HG03064 (cell line): ENCODE results near the gene KRTAP6-1.

Experiments used
- ATAC-seq: cut with Tn5 transposase; IDR thresholded peaks from one replicate; pipeline ENCODE4 v1.9.1; 2021; ENCODE audit warnings: low read depth; ENCODE audit not compliant: unreplicated experiment

KRTAP6-1 gene

GRCh38 chr21:30613836-30614235 lies at the start of gene KRTAP6-1:
KRTAP6-1 (minus strand) TSS chr21:30613930; CDS start chr21:30613904, 26 bp downstream.
- ATAC-seq: no peak

DNA sequence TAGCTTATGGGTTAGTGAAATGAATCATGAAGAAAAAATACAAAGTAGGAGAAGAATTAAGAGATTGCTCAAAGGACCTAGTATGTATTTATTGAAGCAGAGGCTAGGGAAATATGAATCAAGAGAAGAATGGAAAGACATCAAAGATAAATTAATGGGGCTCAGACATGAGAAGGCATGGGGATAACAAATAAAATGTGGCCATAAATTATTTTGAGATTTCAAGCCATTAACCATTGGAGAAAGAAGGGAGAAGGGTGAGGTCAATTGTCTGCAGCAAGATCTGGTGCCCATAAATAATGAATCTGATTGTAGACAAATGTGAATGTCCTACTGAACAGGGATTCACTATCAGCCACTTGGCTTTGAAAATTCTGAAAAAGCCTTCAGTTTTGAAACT lies 39.2 kb upstream of the KRTAP6-1 start:
- ATAC-seq: no peak

- ATAC-seq: no peak
These were observed 33.2 kb upstream of the KRTAP6-1 start for GRCh38 chr21:30646904-30647414.

DNA sequence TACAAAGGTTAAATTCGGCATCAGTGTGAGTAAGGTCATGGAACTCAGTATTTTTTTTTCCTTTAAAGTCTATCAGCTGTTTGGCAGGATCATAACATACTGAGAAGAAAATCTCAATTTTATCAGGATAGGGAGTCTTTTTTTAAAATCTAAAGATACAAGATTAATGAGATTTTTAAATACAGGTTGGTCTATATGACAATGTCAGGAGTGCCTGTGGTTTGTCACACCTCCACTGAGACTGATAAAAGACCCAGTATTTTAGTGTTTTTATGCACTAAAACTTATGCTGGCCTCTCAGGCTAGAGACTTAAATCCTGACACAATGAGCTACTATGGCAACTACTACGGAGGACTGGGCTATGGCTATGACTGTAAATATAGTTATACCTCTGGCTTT lies 28.8 kb upstream of the KRTAP6-1 start, which contains the start of gene KRTAP20-3:
Gene KRTAP20-3 (plus strand): TSS at position 301 of the 400 bp plus-strand sequence.
- ATAC-seq: no peak

DNA sequence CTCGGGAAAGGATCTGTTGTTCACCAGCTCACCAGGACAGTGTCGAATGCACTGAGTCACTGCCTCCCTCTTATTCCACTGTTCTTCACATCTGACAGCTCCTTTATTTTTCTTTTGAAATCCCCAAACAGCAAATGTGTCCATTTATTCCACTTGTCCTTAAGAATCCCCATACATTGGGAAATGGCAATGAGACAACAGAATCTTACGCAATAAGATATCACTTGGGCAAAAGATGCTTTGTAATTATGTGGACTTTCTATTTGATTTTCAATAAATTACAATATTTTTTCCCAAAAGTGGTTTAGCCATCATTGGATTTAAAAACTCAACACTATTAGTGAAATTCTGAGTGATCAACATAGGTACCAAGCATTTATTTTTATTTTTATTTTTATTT lies 25.0 kb upstream of the KRTAP6-1 start:
- no peak for ATAC-seq

GRCh38 chr21:30634906-30635305 lies 21.2 kb upstream of the KRTAP6-1 start, which contains the start of gene KRTAP20-2:
KRTAP20-2 (plus strand) TSS chr21:30635206; CDS start chr21:30635264, 58 bp downstream.
- no peak for ATAC-seq

- ATAC-seq: no peak
These were observed 15.5 kb upstream of the KRTAP6-1 start for GRCh38 chr21:30629200-30629599.

- ATAC-seq: no peak
These were observed 14.4 kb upstream of the KRTAP6-1 start for GRCh38 chr21:30628109-30628508.

DNA sequence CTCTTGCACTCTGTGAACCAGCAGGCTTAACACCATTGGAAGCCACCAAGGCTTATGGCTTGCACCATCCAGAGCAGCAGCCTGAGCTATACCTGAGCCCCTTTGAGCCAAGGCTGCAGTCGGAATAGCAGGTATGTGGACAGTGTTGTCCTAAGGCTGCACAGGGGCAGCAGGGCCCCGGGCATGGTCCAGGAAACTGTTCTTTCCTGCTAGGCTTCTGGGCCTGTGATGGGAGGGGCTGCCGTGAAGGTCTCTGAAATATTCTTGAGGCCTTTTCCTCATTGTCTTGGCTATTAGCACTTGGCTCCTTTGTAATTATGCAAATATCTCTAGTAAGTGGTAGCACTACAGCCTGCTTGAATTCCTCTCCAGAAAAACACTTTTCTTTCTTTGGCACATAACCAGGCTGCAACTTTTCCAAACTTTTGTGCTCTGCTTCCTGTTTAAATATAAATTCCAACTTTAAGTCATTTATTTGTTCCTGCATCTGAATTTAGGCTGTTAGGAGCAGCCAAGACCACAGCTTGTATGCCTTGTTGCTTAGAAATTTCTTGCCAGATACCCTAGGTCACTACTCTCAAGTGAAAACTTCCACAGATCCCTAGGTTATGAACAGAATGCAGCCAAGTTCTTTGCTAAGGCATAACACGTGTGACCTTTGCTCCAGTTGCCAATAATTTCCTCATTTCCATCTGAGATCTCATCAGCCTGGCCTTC lies 11.9 kb upstream of the KRTAP6-1 start:
- ATAC-seq: no peak

DNA sequence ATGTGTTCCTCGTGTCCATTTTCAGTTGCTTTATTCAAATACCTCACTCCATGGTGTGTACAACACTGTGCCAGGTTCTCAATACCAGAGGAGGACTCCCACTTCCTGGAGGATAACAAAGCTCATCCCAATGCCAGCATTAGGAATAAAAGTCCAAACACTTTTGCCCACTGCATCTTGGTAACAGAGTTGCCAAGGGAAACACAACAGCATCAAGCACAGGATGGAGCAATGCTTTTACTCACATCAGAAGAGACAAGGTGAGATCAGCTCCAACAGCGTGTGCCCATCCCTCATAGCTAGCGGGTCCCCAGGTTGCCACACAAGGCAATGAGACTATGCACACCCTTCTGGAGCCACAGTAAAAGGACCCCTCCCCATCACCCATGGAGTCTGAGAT lies 9.6 kb upstream of the KRTAP6-1 start:
- ATAC-seq: no peak

GRCh38 chr21:30620522-30620921 lies 6.8 kb upstream of the KRTAP6-1 start, which contains the start of gene KRTAP20-4:
KRTAP20-4 (plus strand) TSS chr21:30620627.
- ATAC-seq: no peak

DNA sequence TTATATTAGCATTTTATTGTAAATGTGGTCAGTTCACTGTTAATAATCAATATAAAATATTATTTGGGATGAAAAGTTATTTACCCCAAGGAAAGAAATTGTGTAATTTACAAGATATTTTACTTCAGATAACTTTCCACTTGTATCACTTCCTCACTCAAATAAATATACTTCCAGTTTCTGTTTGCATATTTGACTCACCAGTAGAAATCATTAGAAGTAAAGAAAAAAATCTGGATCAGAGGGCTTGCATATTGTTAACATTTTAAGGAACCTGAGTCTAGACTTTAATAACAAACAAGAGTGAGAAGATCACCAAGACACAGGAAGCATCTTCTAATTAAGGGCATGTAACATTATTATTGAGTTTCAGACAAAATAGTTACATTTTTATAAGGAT lies 6.3 kb upstream of the KRTAP6-1 start:
- no peak for ATAC-seq

- no peak for ATAC-seq
These were observed 2.4 kb upstream of the KRTAP6-1 start, which contains the start of gene KRTAP20-1 for GRCh38 chr21:30616125-30616524. KRTAP20-1 (plus strand) TSS chr21:30616425; CDS start chr21:30616455, 30 bp downstream.

- no peak for ATAC-seq
These were observed 1.5 kb upstream of the KRTAP6-1 start for GRCh38 chr21:30615199-30615598.

DNA sequence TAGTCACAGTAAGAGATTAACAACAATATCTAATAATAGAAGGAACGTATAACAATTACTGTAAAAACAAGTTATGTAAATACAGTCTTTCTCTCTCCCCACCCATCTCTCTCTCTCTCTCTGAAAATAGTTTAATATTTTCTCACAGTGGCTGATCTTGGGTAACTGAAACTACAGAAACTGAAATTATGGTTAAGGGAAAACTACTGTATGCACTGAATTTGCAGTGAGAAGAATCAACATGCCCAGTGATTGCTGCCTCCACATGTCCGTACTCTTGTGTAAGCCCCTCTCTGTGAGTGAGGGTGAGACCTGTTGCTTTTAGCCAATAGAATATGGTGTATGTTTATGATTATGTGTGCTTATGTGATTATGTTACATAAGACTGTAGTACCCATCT lies 1.6 kb downstream of the KRTAP6-1 start:
- no peak for ATAC-seq

GRCh38 chr21:30605968-30606367 lies 7.8 kb downstream of the KRTAP6-1 start:
- no peak for ATAC-seq

DNA sequence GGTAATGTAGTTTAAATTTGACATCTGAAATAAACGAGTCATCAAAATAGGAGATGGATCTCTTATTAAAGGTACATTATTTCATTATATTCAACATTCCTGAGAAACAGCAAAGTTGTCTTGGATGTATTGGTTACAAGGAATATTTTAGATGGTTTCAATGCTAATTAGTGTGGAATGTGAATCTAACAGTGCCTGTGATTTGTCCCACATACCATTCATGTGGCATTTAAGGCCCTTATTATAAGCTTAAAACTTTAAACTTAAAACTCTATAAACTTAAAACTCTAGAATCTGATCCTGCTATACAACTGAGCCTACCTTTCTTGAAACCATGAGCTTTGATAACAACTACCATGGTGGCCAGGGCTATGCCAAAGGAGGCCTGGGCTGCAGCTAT lies 12.9 kb downstream of the KRTAP6-1 start, which contains the start of gene KRTAP22-1:
Gene KRTAP22-1 (plus strand): TSS at position 301 of the 400 bp plus-strand sequence.
- ATAC-seq: no peak

DNA sequence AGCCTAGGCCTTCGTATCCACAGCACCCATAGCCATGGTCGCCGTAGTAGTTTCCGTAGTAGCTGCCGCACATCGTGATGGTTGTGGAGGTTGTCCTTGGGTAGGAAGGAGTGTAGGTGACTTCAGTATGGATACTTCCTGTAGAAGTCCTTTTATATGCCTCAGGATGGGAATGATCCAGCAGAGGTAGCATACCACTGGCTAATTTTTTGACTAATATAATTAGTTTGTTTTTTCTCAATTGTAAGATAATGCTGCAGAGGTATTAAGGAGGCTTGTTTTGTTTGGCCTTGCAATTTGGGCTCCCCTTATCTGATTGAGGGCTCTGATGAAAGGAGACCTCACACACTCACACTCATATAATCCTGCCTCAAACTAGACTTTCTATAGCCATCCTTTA lies 14.9 kb downstream of the KRTAP6-1 start, which contains the start of gene KRTAP6-2:
Gene KRTAP6-2 (minus strand): TSS at position 101 of the 400 bp plus-strand sequence. CDS start 28 bp downstream, at position 73.
- no peak for ATAC-seq

GRCh38 chr21:30592140-30592539 lies 21.6 kb downstream of the KRTAP6-1 start, which contains the start of gene KRTAP6-3:
KRTAP6-3 (plus strand) TSS chr21:30592440; CDS start chr21:30592446, 6 bp downstream.
- no peak for ATAC-seq

GRCh38 chr21:30590297-30590696 lies 23.4 kb downstream of the KRTAP6-1 start, which contains the start of gene KRTAP22-2:
KRTAP22-2 (minus strand) TSS chr21:30590397.
- no peak for ATAC-seq

GRCh38 chr21:30582870-30583269 lies 30.9 kb downstream of the KRTAP6-1 start:
- ATAC-seq: no peak

DNA sequence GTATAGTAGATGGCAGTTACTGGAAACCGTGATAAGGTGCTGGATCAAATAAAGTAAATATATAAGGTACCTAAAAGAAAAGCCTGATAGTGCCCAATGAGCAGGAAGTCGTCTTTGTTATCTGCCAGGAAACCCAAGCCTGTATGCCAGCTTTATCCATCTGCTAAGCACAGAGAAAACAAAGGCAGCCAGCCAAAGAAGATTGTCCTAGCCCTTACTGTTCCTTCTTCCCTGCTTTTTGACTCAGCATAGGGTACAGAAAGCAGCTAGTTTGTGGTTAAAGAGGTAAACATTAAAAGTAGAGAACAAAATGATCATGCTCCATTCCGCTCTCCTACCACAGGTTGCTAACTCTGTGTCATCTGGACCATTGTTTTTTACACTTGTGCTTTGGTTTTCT lies 33.6 kb downstream of the KRTAP6-1 start:
- ATAC-seq: no peak
